Measurements from ENCODE around the gene SYNGR2. TPM values are rescaled to one million over a fixed set of nuclear protein-coding genes. Genes with fewer than 3 reads are reported as not detected.

The SYNGR2 gene
- total RNA-seq = 59.2 TPM

DNA sequence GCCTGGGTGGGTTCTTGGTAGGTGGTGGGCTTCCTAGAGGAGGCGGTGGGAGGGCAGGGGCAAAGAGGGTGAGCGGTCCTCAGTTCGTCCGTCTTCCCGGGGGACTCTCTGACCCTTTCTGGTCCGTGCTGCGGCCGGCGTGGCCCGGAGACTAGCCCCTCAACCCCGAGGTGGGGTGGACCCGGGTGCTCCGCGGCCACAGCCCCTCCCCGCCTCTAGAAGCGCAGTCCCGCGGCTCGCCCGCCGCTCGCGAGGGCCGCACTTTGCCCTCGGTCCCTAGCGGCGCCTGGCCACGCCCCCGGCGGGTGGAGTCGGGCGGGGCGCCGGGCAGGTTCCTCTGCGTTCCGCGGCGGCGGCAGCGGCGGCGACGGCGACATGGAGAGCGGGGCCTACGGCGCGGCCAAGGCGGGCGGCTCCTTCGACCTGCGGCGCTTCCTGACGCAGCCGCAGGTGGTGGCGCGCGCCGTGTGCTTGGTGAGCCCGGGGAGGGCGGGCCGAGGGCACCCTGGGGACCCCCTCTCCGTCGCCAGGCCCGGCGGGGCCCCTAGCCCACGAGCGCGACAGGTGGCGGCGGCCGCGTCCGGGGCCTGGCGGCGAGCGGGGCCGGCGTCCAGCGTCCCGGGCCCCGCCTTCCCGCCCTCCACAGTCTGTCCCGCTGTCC lies at the start of gene SYNGR2:
Gene SYNGR2, plus strand, starts transcription at position 340 of the 661 bp plus-strand sequence. Its CDS starts 36 bp downstream, at position 376.
- peak; percentile 82 for DNase-seq

DNA sequence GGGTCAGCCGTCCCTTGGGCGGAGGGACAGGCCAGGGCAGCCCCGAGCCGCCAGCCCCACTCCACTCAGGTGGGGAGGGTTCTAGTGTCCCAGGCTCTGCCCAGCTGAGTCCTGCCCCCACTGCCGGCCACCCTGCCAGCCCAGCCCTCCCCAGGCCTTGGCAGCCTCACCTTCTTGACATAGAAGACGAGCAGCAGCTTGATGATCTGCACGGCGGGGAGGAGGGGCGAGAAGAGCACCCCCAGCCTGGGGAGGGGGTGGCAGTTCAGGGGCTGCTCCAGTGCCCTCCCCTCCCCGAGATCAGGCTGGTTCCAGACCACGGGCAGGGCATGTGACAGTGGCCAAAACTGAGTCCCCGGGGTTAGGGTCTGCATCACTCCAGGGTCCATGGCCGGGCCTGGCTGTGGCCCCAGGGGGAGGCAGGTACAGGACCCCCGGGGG lies 49.6 kb upstream of the SYNGR2 start:
- DNase-seq = no peak

DNA sequence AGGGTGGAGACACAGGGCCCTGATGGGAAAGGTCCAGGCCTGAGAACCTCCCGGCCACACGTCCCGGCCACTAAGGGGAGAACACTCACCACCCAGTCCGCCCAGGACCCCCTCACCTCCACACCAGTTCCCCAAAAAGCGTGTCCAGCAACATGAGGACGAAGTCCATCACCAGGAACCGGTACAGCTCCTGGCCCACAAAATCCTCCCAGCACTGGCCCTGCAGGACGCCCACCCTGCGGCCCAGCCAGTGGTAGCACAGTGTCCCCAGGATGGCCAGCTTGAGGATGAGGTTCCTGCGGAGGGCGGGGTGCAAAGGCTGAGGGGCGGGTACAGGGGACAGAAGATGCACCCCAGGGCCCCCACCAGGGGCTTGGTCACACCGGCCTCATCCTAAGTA lies 47.8 kb upstream of the SYNGR2 start:
- DNase-seq = no peak

DNA sequence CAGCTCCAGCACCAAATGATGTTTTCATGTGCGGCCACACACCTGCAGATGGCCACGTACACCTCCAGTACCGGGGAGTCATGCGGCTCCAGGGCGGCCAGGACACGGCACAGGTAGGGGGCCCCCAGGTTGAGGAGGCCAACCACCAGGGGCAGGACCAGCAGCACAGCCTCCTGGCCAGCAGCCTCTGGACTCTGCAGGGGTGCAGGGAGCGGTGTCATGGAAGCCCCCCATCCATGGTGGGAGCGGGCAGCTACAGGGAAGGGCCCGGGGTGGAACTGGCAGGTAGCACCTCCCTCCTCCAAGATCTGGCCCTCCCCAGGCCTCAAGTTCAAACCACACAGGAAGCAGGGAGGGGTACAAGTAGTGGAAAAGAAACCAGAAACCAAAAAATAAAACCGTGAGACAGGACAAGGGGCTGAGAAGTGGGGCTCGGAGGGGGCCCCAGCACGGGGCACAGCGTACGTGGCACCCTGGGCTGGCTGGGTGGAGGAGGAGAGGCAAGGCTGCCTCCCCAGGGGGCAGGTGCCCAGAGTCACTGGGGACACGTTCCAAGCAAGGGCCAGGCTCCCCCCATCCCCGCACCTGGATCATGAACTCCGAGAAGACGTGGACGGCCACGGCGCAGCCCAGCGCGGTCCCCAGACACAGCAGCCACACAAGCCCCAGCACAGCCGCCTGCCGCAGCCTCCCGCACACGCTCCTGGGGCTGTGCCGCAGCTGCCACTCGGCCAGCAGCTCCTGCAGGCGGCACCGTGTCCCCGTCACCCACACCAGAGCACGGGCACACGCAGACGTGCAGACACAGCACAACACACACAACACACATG lies 47.2 kb upstream of the SYNGR2 start:
- DNase-seq = no peak

GRCh38 chr17:78121801-78122215 lies 46.6 kb upstream of the SYNGR2 start:
- DNase-seq = no peak

DNA sequence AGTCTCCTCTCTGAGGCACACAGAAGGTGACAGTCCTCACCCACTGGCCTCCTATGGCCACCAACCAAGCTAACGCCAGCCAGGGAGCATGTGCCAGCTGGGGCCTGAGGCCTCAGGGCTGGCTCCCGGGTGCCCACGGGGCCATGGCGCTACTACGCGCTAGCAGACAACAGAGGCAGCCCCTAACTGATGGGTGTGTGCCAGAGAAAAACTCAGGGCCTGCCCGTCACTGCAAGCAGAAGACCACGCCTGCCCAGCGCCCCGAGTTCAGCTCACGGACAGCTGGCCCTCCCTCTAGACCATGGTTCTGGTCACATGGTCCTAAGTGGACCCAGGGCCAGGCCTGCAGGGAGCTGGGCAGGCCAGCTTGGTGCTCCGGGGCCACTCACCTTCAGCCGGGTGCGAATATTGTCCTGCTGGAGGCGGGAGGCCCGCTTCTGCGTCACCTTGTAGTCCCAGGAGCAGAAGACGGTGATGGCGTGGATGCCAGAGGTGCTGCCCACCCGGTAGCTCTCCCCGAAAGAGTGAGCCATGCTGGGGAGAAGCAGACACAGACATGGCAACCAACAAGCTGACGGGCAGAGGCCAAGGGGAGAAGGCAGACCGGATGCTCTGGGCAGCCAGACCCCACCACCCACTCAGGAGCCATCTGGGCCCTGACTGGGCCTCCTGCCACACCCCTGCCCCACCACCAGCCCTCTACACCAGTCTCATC lies 46.0 kb upstream of the SYNGR2 start:
- no peak for DNase-seq

DNA sequence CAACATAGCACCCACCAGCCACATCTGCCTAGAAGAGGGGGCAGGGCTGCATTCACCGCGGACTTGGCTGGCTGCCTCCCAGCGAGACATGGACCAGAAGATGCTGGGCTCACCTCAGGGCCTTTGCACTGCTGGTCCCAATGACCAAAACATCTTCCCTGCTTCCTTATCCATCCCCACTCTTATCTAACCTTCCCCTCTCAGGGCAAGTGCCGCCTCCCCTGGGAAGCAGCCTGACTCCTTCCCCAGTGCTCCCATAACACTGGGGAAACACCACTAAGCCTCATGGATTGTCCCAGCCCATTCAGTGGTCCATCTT lies 45.5 kb upstream of the SYNGR2 start:
- DNase-seq = no peak

GRCh38 chr17:78123258-78123929 lies 45.0 kb upstream of the SYNGR2 start:
- no peak for DNase-seq

DNA sequence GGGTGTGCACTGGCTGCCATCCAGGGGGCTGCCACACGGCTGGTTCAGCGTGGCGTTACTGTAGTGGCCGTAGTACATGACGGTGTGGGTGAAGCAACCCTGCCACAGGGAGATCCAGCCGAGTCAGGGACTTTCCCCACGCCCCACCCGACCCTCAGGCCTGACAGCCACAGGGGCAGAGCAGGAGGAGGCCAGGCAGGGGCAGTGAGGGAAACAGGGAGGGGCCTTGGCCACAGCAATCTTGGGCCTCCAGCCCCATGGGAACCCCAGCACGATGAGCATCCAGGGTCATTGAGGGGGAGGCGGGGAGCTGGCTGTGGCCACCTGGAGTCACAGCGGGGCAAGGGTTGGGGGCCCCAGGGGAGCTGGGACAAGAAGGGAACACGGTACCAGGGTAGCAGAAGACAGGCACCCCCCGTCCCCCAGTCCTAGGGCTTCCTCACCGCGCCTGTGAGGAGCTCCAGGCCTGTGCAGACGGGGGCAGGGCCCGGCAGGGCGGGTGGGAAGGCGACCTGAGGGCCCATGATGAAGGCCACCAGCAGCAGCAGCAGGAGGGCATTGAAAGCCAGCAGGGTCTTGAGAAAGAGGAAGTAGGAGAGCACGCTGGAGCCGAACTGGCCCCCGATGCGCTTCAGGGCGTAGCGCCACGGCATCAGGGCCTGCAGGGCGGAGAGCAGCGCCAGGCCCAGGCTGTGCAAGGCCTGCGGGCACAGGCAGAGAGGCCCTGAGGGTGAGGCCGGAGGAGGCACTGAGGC lies 44.1 kb upstream of the SYNGR2 start:
- DNase-seq = no peak

GRCh38 chr17:78124836-78125137 lies 43.6 kb upstream of the SYNGR2 start:
- no peak for DNase-seq

GRCh38 chr17:78125138-78125913 lies 43.1 kb upstream of the SYNGR2 start:
- DNase-seq = no peak

GRCh38 chr17:78125976-78126894 lies 42.1 kb upstream of the SYNGR2 start:
- DNase-seq = peak; percentile 62

DNA sequence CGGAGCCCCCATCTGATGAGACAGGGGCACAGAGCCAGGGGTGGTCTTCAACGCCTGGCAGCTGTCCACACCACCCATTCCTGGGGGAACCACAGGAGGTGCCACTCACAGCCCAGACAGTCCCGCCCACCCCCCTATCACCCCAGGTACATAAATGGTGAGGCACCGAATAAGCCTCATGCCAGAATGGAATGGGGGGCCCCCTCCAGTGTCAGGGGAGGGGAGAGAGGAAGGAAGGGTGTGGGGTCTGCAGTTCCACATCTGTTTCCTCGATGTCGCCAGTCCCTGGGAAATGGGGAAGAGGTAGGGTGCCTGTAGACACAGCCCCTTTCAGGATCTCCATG lies 41.5 kb upstream of the SYNGR2 start:
- DNase-seq = no peak

- peak; percentile 69 for DNase-seq
Observed at GRCh38 chr17:78127239-78127887, 41.0 kb upstream of the SYNGR2 start.

DNA sequence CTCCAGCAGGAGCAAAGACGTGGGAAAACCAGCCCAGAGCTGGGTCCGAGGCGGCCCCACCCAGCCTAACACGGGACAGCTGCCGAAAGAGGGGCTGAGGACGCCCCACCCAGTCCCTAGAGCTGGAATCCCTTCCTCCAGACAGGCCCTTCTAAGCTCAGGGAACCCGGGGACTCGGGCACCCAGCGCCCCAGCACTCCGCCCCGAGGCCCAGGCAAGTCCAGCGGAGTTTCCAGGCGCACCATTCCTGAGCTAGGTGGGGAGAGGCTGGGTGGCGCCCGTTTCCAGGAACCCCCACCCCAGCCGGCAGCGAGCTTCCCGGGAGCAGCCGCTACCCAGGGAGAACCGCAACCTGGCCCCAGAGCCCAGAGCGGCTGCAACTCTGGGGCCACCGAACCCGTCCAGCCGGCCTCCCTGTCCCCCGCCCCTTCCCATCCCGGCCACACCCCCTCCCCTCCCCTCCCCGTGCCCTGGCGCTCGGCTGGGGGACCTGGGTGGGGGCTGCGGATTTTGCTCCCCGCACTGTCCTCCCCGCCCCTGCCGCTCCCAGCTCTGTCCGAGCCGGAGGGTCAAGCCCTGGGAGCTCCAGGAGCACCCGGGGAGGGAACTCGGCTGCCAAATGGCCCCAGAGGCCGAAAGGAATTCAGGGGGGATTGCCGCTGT lies 40.4 kb upstream of the SYNGR2 start:
- DNase-seq = peak; percentile 60

DNA sequence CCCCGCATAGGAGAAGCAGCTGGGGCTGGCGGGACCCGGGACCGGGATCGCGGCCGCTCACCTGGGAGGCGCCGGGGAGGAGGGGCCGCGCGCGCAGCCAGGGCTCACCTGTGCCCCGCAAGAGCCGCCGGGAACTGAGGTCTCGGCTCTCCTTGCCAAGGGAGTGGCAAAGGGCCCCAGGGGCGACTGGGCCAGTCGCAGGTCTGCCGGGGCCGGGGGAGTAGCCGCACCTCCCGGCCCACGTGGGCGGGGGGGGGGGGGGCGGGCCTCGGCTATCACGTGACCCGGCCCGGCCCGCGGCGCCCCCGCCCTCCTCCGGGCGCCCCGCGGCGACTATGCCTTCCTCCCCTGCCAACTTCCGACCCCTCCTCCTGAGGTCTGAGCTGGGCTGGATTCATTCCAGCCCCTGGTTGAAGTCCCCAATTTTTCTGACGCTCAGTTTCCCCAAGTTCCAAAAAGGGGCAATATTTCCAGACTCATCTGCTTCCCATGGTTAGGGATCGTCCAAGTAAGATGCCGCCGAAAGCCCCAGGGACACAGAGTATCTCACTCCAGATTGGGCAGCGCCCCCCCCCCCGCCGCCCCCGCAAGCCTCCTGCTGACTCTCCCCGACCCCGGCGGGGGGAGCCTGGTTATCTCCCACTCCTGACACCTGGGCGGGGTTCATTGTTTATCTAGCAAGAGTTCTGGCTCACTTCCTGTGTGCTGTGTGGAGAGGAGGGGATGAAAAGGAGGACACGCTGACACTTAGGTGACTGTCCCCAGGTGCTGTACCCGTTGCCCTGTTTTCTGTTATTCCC lies 39.6 kb upstream of the SYNGR2 start, which contains the start of gene TMC6:
Gene TMC6, minus strand, starts transcription at position 205 of the 800 bp plus-strand sequence. CDS start 1,923 bp downstream, outside the sequence.
- peak; percentile 54 for DNase-seq

DNA sequence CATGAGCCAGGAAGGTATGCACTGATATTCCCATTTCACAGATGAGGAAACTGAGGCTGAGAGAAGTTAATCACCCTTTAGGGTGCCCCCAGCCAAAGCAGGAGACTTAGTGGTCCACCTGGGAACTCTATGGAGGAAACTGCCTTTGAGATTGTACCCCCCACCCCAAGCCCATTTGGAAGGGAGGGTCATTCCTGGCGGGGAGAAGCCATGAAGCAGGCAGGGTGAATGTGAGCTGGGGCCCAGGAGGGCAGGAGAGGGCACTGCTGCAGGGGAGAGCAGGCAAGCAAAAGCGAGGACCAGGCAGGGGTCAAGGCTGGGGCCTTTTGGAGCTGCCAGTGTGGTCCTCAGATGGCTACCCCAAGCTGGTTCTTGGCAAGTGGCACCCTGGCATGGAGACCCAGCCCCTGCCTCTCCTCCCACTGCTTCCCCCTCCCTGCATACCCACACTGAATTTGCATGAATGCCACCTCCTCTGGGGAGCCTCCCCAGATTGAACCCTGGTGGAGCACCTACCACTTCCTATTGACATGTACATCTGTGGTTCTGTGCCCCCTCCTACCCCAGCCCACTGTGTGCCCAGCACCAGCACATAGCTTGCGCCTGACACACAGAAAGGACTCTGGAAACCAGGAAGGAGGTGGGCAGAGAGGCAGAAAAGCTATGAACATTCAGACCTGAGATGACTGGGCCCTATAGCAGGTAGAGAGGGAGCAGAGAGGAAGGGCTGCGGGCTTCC lies 38.9 kb upstream of the SYNGR2 start:
- DNase-seq = no peak

Measured in tongue (tissue), 2 donors.